ENCODE results near the gene FABP6. TPM values are rescaled to one million over a fixed set of nuclear protein-coding genes. Genes with fewer than 3 reads are reported as not detected.
A peak's percentile ranks its signal among the peaks of the same experiment; 100 is the strongest.

FABP6 gene
- total and polyA plus RNA-seq, 12 donors, result 0.13 to 5.9 (median 1.4) TPM

DNA sequence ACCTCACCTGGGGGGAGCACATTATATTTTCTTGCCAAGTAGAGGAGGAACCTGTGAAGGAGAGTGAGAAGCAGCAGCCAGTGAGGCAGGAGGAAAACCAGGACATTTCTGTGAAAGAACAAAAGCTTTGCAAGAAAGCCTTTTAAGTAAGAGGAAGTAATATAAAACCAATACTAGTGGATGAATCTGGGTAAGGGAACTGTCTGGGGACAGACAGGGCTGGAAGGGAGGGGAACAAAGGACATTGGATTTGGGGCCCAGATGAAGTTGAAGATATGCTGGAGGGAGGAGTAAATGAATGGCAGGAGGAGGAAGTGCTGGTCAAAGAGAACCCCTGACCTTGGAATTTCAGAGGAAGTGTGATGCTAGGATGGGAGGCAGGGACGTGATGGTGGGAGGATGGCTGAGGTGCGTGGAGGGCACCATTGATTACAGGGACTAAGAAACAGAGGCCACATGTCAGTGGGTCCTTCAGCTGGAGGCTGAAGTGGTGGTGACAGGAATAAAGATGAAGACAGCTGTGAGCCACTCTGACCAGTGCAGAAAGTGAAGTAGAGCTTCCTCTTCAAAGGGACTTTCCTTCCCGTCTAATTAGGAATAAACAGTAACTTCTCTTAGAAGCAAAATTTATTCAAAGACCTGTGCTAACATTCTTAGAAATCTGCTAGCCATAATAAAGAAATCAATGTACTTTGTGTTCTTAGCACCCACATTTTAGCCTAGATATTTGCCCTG is 43.5 kb upstream of the FABP6 start:
- TF ChIP-seq, protein P1, sequence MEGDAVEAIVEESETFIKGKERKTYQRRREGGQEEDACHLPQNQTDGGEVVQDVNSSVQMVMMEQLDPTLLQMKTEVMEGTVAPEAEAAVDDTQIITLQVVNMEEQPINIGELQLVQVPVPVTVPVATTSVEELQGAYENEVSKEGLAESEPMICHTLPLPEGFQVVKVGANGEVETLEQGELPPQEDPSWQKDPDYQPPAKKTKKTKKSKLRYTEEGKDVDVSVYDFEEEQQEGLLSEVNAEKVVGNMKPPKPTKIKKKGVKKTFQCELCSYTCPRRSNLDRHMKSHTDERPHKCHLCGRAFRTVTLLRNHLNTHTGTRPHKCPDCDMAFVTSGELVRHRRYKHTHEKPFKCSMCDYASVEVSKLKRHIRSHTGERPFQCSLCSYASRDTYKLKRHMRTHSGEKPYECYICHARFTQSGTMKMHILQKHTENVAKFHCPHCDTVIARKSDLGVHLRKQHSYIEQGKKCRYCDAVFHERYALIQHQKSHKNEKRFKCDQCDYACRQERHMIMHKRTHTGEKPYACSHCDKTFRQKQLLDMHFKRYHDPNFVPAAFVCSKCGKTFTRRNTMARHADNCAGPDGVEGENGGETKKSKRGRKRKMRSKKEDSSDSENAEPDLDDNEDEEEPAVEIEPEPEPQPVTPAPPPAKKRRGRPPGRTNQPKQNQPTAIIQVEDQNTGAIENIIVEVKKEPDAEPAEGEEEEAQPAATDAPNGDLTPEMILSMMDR (IDR thresholded peaks at IDR 0.05), result no peak
- Histone ChIP-seq H3K4me1 (peaks cover 0 to 15% (median 8%) of the 10 kb centered on the region in 9 donors), H3K36me3 (no peaks in the 10 kb centered on the region), H3K27ac (no peak overlapping the region), H3K4me3 (no peak overlapping the region), H3K27me3 (no peaks in the 10 kb centered on the region), H3K9me3 (no peaks in the 10 kb centered on the region)
- ATAC-seq, result no peak
- no peak for DNase-seq
- WGBS, 2 donors, result 31 to 57% methylated on average over 3 of the region's 3 CpGs
- intact Hi-C loops (cut with DNase I), result no loop called here

DNA sequence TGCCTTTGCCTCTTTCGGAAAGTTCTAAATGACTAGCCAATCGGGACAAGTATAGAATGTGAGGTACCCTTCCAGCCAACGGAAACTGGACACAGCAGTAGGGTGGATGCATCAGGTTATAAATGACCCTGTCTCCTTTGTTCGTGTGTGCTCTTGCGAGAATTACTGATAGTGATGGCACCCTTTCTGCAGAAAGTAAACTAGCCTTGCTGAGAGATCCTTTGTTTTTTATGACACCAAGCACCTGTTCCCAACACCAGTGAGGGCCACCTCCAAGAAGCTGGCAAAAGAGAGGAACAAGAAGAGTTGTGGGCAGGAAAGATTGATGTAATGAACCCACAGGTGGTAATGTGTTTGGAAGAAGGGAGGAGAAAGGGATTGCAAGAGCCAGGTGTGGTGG is 42.8 kb upstream of the FABP6 start:
- Histone ChIP-seq H3K36me3 (no peaks in the 10 kb centered on the region), H3K4me1 (peaks cover 0 to 15% (median 8%) of the 10 kb centered on the region in 9 donors), H3K27ac (no peak overlapping the region), H3K27me3 (no peaks in the 10 kb centered on the region), H3K9me3 (no peaks in the 10 kb centered on the region), H3K4me3 (no peak overlapping the region)
- intact Hi-C loops (cut with DNase I), result no loop called here
- WGBS, 2 donors, result 77 to 89% methylated on average over 5 of the region's 5 CpGs
- DNase-seq, result no peak
- TF ChIP-seq, protein P1 (IDR thresholded peaks at IDR 0.05), result no peak
- no peak for ATAC-seq

DNA sequence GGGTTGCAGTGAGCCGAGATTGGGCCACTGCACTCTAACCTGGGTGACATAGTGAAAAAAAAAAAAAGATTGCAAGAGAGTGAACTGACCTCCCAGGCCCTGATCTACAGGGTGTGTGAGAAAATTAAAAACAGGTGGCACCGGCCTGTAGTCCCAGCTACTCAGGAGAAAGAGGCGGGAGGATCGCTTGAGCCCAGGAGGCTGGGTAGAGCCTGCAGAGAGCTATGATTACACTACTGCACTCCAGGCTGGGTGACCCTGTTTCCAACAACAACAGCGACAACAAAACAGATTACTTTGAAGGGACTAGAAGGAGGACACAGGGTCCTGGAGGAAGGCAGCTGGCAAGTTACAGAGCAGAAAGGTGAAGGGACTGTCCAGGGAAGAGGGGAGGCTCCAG is 42.2 kb upstream of the FABP6 start:
- Histone ChIP-seq H3K4me3 (no peak overlapping the region), H3K36me3 (no peaks in the 10 kb centered on the region), H3K4me1 (peaks cover 0 to 15% (median 8%) of the 10 kb centered on the region in 9 donors), H3K27me3 (no peaks in the 10 kb centered on the region), H3K27ac (no peak overlapping the region), H3K9me3 (no peaks in the 10 kb centered on the region)
- TF ChIP-seq, protein P1 (IDR thresholded peaks at IDR 0.05), result no peak
- intact Hi-C loops (cut with DNase I), result no loop called here
- ATAC-seq (peak in 1 of 8 donors; percentile 21), DNase-seq (no peak)
- 97% methylated on average over 5 of the region's 5 CpGs for WGBS, 2 donors

DNA sequence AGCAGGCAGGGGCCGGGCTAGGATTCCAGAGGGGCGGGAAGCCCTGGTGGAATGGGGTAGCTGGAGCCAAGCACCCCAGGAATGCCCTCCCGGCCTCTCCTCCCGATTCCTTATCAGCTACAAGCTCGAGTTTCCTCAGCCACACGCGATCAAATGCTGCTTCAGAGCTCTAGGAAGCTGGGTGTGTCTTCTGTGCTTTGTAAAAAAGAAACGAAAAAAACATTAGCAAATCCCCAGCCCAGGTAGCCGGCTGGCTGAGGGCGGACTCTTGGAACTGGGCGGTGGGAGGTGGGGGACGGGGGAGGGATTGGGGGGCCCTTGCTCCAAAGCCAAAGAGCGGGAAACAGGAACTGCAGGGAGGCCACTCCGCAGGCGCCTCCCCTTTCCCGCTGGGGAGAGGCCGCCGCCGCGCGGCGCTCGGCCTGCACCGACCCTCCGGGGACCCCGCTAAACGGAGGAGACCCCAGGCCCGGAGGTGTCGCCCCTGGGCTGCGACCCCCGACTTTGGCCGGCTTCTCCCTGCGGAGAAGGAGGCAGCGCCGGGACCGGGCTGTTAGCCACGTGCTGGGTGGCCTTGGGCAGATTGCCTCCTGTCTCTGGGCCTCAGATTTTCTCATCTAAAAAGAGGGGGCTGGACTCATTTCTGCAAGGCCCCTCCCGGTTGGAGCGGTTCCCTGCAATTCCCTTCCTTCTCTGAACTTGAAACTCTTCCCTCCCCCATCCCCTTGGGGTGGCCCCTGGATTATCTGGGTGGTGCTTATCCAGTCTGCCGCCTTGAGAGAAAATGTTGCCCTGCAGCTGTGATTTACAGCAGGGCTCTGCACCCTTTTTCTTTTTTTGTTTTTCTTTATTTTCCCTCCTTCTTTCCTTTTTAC is 40.9 kb upstream of the FABP6 start:
- DNase-seq (peak; percentile 48 to 62), ATAC-seq (peak; percentile 68 to 86 (median 81))
- intact Hi-C loops (cut with DNase I), result no loop called here
- Histone ChIP-seq H3K27me3 (no peaks in the 10 kb centered on the region), H3K9me3 (no peaks in the 10 kb centered on the region), H3K27ac (peak overlapping the region in 9 of 10 donors; percentile 44 to 82 (median 70)), H3K4me1 (peaks cover 0 to 15% (median 8%) of the 10 kb centered on the region in 9 donors), H3K4me3 (peak overlapping the region; percentile 25 to 72 (median 60)), H3K36me3 (no peaks in the 10 kb centered on the region)
- TF ChIP-seq, protein P1 (IDR thresholded peaks at IDR 0.05), result peak in 4 of 9 donors; percentile 13 to 40 (median 31)
- 2 to 3% methylated on average over 28 to 40 of the region's 40 CpGs for WGBS, 2 donors
